GM21529 (cell line): ENCODE measurements around the gene OR11G2.
"Not testable (repeated sequence)": the region's sequence is repeated elsewhere in the genome, so short reads cannot be mapped to it uniquely, and the experiment has no call there.

Experiments
- ATAC-seq: cut with Tn5 transposase; IDR thresholded peaks from one replicate; pipeline ENCODE4 v1.9.1; 2021; ENCODE audit not compliant: unreplicated experiment

The OR11G2 gene

DNA sequence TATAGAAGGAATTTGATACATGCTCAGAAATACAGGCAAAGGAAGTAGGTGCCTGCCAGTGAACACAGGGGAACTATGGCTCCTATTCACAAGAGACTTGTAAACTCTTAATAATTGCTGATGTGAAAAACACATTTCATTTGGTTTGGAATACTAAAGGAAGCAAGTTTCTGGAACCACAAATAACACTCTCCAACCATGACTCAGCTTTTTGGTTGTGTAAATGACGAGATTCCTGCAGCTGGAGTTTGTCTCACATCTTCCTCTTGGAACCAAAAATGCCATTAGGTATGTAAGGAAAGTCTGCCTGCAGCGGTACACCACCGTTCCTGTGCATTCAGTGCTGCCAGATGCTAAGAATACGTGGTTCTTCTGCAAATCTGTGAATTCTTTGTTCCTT lies 28.3 kb downstream of the OR11G2 start:
- no peak for ATAC-seq

DNA sequence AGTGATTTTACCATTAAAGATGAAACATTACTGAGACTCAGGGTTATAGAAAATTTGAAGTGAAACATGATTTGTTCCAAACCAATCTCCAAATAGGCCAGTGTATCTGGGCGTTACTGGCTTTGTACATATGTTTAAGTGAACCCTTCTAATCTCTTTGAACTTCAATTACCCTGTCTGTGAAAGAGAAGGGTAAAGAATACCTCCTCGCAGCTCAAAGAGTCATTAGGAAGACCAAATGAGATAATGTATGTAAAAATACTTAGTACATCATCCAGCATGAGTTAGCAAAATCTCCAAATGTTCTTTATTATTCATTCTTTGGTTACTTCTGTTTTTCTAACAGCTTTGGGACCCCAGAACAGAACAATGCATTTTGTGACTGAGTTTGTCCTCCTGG lies 32.7 kb downstream of the OR11G2 start, which contains the start of gene OR11H6:
Gene OR11H6, plus strand, starts transcription at position 301 of the 400 bp plus-strand sequence. Its CDS starts 0 bp downstream, at position 301.
- ATAC-seq = no peak

DNA sequence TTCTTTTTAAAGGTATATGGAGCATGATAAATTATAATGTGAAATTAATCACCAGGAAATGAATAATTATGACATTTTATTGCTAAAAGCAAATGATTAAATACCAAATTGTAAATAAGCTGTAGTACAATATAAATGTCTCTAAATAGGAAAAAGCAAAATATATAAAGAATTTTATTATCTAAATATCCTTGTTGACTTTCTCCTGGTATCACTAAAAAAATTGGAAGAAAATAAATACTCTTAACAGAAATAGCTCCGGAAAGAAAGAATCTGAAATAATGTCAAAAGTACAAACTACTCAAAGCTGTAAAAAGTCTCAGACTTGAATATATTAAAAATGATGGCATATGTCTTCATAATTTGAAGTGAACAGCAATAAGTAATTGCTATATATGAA lies 38.0 kb downstream of the OR11G2 start, which contains the start of gene OR11H7:
Gene OR11H7, plus strand, starts transcription at position 301 of the 400 bp plus-strand sequence.
- no peak for ATAC-seq

DNA sequence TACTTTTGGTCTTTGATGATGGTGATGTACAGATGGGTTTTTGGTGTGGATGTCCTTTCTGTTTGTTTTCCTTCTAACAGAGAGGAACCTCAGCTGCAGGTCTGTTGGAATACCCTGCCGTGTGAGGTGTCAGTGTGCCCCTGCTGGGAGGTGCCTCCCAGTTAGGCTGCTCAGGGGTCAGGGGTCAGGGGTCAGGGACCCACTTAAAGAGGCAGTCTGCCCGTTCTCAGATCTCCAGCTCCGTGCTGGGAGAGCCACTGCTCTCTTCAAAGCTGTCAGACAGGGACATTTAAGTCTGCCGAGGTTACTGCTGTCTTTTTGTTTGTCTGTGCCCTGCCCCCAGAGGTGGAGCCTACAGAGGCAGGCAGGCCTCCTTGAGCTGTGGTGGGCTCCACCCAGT lies 44.7 kb downstream of the OR11G2 start:
- ATAC-seq = not testable (repeated sequence)

DNA sequence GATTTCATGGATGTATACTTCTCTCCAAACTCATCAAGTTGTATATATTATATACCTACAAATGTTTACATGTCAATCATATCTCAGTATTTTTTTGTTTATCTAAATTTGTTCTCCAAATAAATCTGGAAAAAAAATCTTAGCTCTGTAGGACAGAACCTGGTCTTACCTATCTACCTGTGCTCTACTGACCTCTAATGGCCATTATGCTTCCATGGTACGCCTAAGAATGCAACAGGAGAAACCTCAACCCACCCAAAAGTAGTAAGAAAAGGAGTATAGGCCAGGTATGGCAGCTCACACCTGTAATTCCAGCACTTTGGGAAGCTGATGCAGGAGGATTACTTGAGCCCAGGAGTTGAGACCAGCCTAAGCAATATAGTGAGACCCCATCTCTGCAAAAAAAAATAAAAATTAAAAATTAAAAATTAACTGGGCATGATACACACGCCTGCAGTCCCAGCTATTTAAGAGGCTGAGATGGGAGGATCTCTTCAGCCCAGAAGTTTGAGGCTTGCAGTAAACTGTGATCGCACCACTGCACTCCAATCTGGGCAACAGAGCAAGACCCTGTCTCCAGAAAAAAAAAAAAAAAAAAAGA lies 57.0 kb downstream of the OR11G2 start:
- ATAC-seq = no peak
